Tibial artery (tissue), 4 donors: ENCODE results near the gene NAA25.
A peak's percentile ranks its signal among the peaks of the same experiment; 100 is the strongest.

Source experiments
- DNase-seq, 2 donors: peaks; one replicate each; pipeline ENCODE4 v3.0.0-alpha.2; 2019
- H3K27ac ChIP-seq, 2 donors: fragments of 200-600 bp; sonication (generic) in 1 of 2; 1 replicate in 1 of 2; 2 replicates in 1 of 2; pipeline ENCODE4 v1.5.1; 2018 to 2019; ENCODE audit warnings: mild to moderate bottlenecking in 1 of 2
- H3K27me3 ChIP-seq, 2 donors: fragments of 200-600 bp; sonication (generic) in 1 of 2; one replicate each; pipeline versions ENCODE4 v1.5.1 to v1.6.0; 2016 to 2019
- H3K36me3 ChIP-seq, 3 donors: fragments of 200-600 bp; sonication (generic) in 2 of 3; one replicate each; pipeline ENCODE4 v1.5.1; 2016 to 2019; ENCODE audit warnings: mild to moderate bottlenecking in 2 of 3
- H3K4me1 ChIP-seq, 4 donors: fragments of 200-600 bp; sonication (generic) in 2 of 4; 1 replicate in 3 of 4; 2 replicates in 1 of 4; pipeline ENCODE4 v1.5.1; 2016 to 2019
- H3K4me3 ChIP-seq, 2 donors: fragments of 200-600 bp; sonication (generic) in 1 of 2; 1 replicate in 1 of 2; 2 replicates in 1 of 2; pipeline ENCODE4 v1.5.1; 2018 to 2019; ENCODE audit warnings: mild to moderate bottlenecking in 2 of 2
- H3K9me3 ChIP-seq, 3 donors: fragments of 200-600 bp; sonication (generic) in 1 of 3; one replicate each; pipeline ENCODE4 v1.5.1; 2016 to 2019
- CTCF ChIP-seq, 2 experiments: fragments of 200-600 bp in 1 of 2; fragments of 450-650 bp in 1 of 2; IDR thresholded peaks; one replicate each; pipeline ENCODE4 v1.5.1; 2017 to 2019; ENCODE audit warnings: antibody characterized with exemption in 2 of 2, mild to moderate bottlenecking in 1 of 2, moderate library complexity in 1 of 2
- intact Hi-C: fragments of 100-400 bp; cut with DNase I; formaldehyde crosslinking; loops from one replicate; pipeline ENCODE4 v1.15.0; 2023; ENCODE audit warnings: low total_unique reads

NAA25 gene

GRCh38 chr12:112015938-112016337, 92.6 kb downstream of the NAA25 start:
- Histone ChIP-seq H3K9me3 (no peaks in the 10 kb centered on the region), H3K27ac (no peak overlapping the region), H3K4me3 (no peak overlapping the region), H3K27me3 (no peaks in the 10 kb centered on the region), H3K36me3 (peaks cover 4 to 32% (median 13%) of the 10 kb centered on the region in 3 donors), H3K4me1 (peaks cover 5 to 31% (median 22%) of the 10 kb centered on the region in 4 donors)
- no peak for TF ChIP-seq CTCF (IDR thresholded peaks at IDR 0.05)
- intact Hi-C loops = no loop called here
- DNase-seq = no peak

- intact Hi-C loops = loop anchor here (5.0 kb wide), 2 partner anchors 77 to 172 kb away; partner anchors contain the start of gene MAPKAPK5
- H3K4me3 ChIP-seq = peak overlapping the region; percentile 72 to 86
- H3K36me3 ChIP-seq = peaks cover 4 to 14% (median 6%) of the 10 kb centered on the region in 3 donors
- TF ChIP-seq CTCF (IDR thresholded peaks at IDR 0.05) = no peak
- peak; percentile 37 to 72 for DNase-seq
- peak overlapping the region; percentile 94 to 97 for H3K27ac ChIP-seq
- no peaks in the 10 kb centered on the region for H3K9me3 ChIP-seq
- peaks cover 5 to 35% (median 25%) of the 10 kb centered on the region in 4 donors for H3K4me1 ChIP-seq
- H3K27me3 ChIP-seq = no peaks in the 10 kb centered on the region
Measured at GRCh38 chr12:112013601-112014402, 94.8 kb downstream of the NAA25 start.

GRCh38 chr12:112012775-112013600, 95.6 kb downstream of the NAA25 start, which contains the start of the genes ERP29 and TMEM116:
TSS of gene ERP29 (plus strand) at chr12:112013426. CDS start at chr12:112013466, 40 bp downstream.
TSS of gene TMEM116 (minus strand) at chr12:112013165. CDS start at chr12:112005270, 7,895 bp downstream.
- Histone ChIP-seq H3K27me3 (no peaks in the 10 kb centered on the region), H3K4me1 (peaks cover 5 to 35% (median 25%) of the 10 kb centered on the region in 4 donors), H3K27ac (peak within 1 kb of the TSS; percentile 94 to 97), H3K36me3 (peaks cover 0 to 13% (median 2%) of the 10 kb centered on the region in 3 donors), H3K4me3 (peak within 1 kb of the TSS; percentile 72 to 86), H3K9me3 (no peaks in the 10 kb centered on the region)
- intact Hi-C loops = loop anchor here (5.0 kb wide), 2 partner anchors 76 to 171 kb away; partner anchors contain the start of gene MAPKAPK5
- peak; percentile 100 for DNase-seq
- TF ChIP-seq CTCF (IDR thresholded peaks at IDR 0.05) = peak; percentile 78 to 80

DNA sequence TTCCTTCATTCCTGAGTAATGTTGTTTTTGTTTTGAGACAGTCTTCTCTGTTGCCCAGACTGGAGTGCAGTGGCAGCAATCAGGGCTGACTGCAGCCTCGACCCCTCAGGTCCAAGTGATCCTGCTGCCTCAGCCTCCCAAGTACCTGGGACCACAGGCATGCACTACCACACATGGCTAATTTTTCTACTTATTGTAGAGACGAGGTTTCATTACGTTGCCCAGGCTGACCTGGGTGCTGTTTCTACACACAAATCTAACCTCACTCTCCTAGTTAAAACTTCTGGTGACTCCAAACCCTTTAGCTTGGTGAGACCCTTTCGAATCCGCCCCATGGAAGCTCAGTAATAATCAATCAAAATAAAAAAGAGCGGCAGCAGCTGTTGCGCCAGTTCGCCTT, 96.9 kb downstream of the NAA25 start:
- Histone ChIP-seq H3K27ac (peak overlapping the region in 1 of 2 donors; percentile 97), H3K36me3 (peaks cover 0 to 6% (median 0%) of the 10 kb centered on the region in 3 donors), H3K4me1 (peaks cover 5 to 35% (median 25%) of the 10 kb centered on the region in 4 donors), H3K9me3 (no peaks in the 10 kb centered on the region), H3K4me3 (peak overlapping the region; percentile 72 to 86), H3K27me3 (no peaks in the 10 kb centered on the region)
- no peak for DNase-seq
- intact Hi-C loops = loop anchor here (5.0 kb wide), 2 partner anchors 74 to 169 kb away; partner anchors contain the start of gene MAPKAPK5
- no peak for TF ChIP-seq CTCF (IDR thresholded peaks at IDR 0.05)
